Mucosa of stomach (tissue), 1 donor: ENCODE data around the gene NCK2.

ENCODE experiments used
- H3K27me3 ChIP-seq: one replicate; pipeline ENCODE4 v1.7.0; 2013; ENCODE audit warnings: mild to moderate bottlenecking, low read length; ENCODE audit not compliant: control insufficient read depth, insufficient read depth
- H3K36me3 ChIP-seq: one replicate; pipeline ENCODE4 v1.7.0; 2013; ENCODE audit warnings: low read length; ENCODE audit not compliant: control insufficient read depth, insufficient read depth
- H3K4me1 ChIP-seq: one replicate; pipeline ENCODE4 v1.7.0; 2013; ENCODE audit warnings: mild to moderate bottlenecking, low read length; ENCODE audit not compliant: control insufficient read depth, insufficient read depth
- H3K4me3 ChIP-seq: one replicate; pipeline ENCODE4 v1.7.0; 2013; ENCODE audit warnings: low read length
- H3K9ac ChIP-seq: one replicate; pipeline ENCODE4 v1.7.0; 2013; ENCODE audit warnings: mild to moderate bottlenecking, low read length, moderate library complexity
- H3K9me3 ChIP-seq: one replicate; pipeline ENCODE4 v1.7.0; 2013; ENCODE audit warnings: mild to moderate bottlenecking, low read length, moderate library complexity; ENCODE audit not compliant: control insufficient read depth
- donor health status: Pancreatic carcinoma.

The NCK2 gene

GRCh38 chr2:105926960-105927678, 182.4 kb downstream of the NCK2 start:
- H3K4me3 ChIP-seq, result no peak overlapping the region
- no peaks in the 10 kb centered on the region for H3K4me1 ChIP-seq
- H3K9ac ChIP-seq, result no peak overlapping the region
- H3K27me3 ChIP-seq, result no peaks in the 10 kb centered on the region
- no peaks in the 10 kb centered on the region for H3K36me3 ChIP-seq
- no peaks in the 10 kb centered on the region for H3K9me3 ChIP-seq

- Histone ChIP-seq H3K4me1 (no peaks in the 10 kb centered on the region), H3K4me3 (no peak overlapping the region), H3K9ac (no peak overlapping the region), H3K36me3 (no peaks in the 10 kb centered on the region), H3K27me3 (no peaks in the 10 kb centered on the region), H3K9me3 (no peaks in the 10 kb centered on the region)
These were observed 183.4 kb downstream of the NCK2 start for GRCh38 chr2:105928086-105928485.

- Histone ChIP-seq H3K4me3 (no peak overlapping the region), H3K9ac (no peak overlapping the region), H3K4me1 (no peaks in the 10 kb centered on the region), H3K36me3 (no peaks in the 10 kb centered on the region), H3K9me3 (no peaks in the 10 kb centered on the region), H3K27me3 (no peaks in the 10 kb centered on the region)
These were observed 183.9 kb downstream of the NCK2 start for GRCh38 chr2:105928563-105928962.

GRCh38 chr2:105929516-105929915, 184.8 kb downstream of the NCK2 start:
- no peaks in the 10 kb centered on the region for H3K27me3 ChIP-seq

GRCh38 chr2:105932582-105932981, 187.9 kb downstream of the NCK2 start:
- Histone ChIP-seq H3K9ac (no peak overlapping the region), H3K4me3 (no peak overlapping the region), H3K9me3 (no peaks in the 10 kb centered on the region), H3K36me3 (no peaks in the 10 kb centered on the region), H3K4me1 (no peaks in the 10 kb centered on the region), H3K27me3 (no peaks in the 10 kb centered on the region)

More at GRCh38 chr2:105929516-105929915, 184.8 kb downstream of the NCK2 start:
- H3K36me3 ChIP-seq, result no peaks in the 10 kb centered on the region
- H3K9ac ChIP-seq, result no peak overlapping the region
- no peaks in the 10 kb centered on the region for H3K4me1 ChIP-seq
- H3K9me3 ChIP-seq, result no peaks in the 10 kb centered on the region
- no peak overlapping the region for H3K4me3 ChIP-seq

- no peaks in the 10 kb centered on the region for H3K36me3 ChIP-seq
- H3K27me3 ChIP-seq, result no peaks in the 10 kb centered on the region
- no peaks in the 10 kb centered on the region for H3K9me3 ChIP-seq
- H3K4me1 ChIP-seq, result no peaks in the 10 kb centered on the region
- no peak overlapping the region for H3K4me3 ChIP-seq
- no peak overlapping the region for H3K9ac ChIP-seq
These were observed 189.2 kb downstream of the NCK2 start for GRCh38 chr2:105933906-105934305.

GRCh38 chr2:105934467-105934866, 189.8 kb downstream of the NCK2 start:
- no peaks in the 10 kb centered on the region for H3K36me3 ChIP-seq
- H3K27me3 ChIP-seq, result no peaks in the 10 kb centered on the region
- H3K9ac ChIP-seq, result no peak overlapping the region
- no peaks in the 10 kb centered on the region for H3K4me1 ChIP-seq
- H3K4me3 ChIP-seq, result no peak overlapping the region
- H3K9me3 ChIP-seq, result no peaks in the 10 kb centered on the region

- no peaks in the 10 kb centered on the region for H3K36me3 ChIP-seq
- H3K9ac ChIP-seq, result no peak overlapping the region
- no peaks in the 10 kb centered on the region for H3K27me3 ChIP-seq
- H3K4me1 ChIP-seq, result no peaks in the 10 kb centered on the region
- no peaks in the 10 kb centered on the region for H3K9me3 ChIP-seq
- H3K4me3 ChIP-seq, result no peak overlapping the region
These were observed 190.4 kb downstream of the NCK2 start for GRCh38 chr2:105935063-105935462.

GRCh38 chr2:105936954-105937353, 192.2 kb downstream of the NCK2 start:
- Histone ChIP-seq H3K9ac (no peak overlapping the region), H3K27me3 (no peaks in the 10 kb centered on the region), H3K4me1 (no peaks in the 10 kb centered on the region), H3K4me3 (no peak overlapping the region), H3K9me3 (no peaks in the 10 kb centered on the region), H3K36me3 (no peaks in the 10 kb centered on the region)

- no peaks in the 10 kb centered on the region for H3K4me1 ChIP-seq
- no peaks in the 10 kb centered on the region for H3K9me3 ChIP-seq
- H3K36me3 ChIP-seq, result no peaks in the 10 kb centered on the region
- no peak overlapping the region for H3K9ac ChIP-seq
- H3K27me3 ChIP-seq, result no peaks in the 10 kb centered on the region
- H3K4me3 ChIP-seq, result no peak overlapping the region
These were observed 192.9 kb downstream of the NCK2 start for GRCh38 chr2:105937498-105938097.
